Stimulated activated naive CD8-positive, alpha-beta T cell treated with anti-CD3 and anti-CD28 coated beads, Interleukin-15, Interleukin-2, amounts not matched to agents 100 U/mL and 50 U/mL, for 24 hours (primary cell): ENCODE data around the gene GRIA1.

Experiments
- ATAC-seq: fragments of 150-1000 bp; cut with Tn5 transposase; one replicate; pipeline ENCODE4 v1.10.0; 2021
- DNase-seq: peaks from one replicate; pipeline ENCODE4 v3.0.0; 2021

The GRIA1 gene

GRCh38 chr5:153780876-153781705, 290.6 kb downstream of the GRIA1 start:
- ATAC-seq, result no peak
- no peak for DNase-seq

- no peak for DNase-seq
- ATAC-seq, result no peak
These were observed 292.3 kb downstream of the GRIA1 start for GRCh38 chr5:153782589-153783361.

- ATAC-seq (no peak), DNase-seq (no peak)
These were observed 292.8 kb downstream of the GRIA1 start for GRCh38 chr5:153783362-153783658.

- DNase-seq (no peak), ATAC-seq (no peak)
These were observed 293.8 kb downstream of the GRIA1 start for GRCh38 chr5:153784277-153784676.

- DNase-seq (no peak), ATAC-seq (no peak)
These were observed 300.9 kb downstream of the GRIA1 start for GRCh38 chr5:153791339-153791738.

GRCh38 chr5:153792305-153792704, 301.8 kb downstream of the GRIA1 start:
- DNase-seq (no peak), ATAC-seq (no peak)

- ATAC-seq, result no peak
These were observed 303.2 kb downstream of the GRIA1 start for GRCh38 chr5:153793699-153794098.

GRCh38 chr5:153794327-153794726, 303.9 kb downstream of the GRIA1 start:
- ATAC-seq (no peak), DNase-seq (no peak)

More at GRCh38 chr5:153793699-153794098, 303.2 kb downstream of the GRIA1 start:
- no peak for DNase-seq

GRCh38 chr5:153796527-153796926, 306.1 kb downstream of the GRIA1 start:
- DNase-seq (no peak), ATAC-seq (no peak)

- DNase-seq, result no peak
- no peak for ATAC-seq
These were observed 307.0 kb downstream of the GRIA1 start for GRCh38 chr5:153797484-153797883.

GRCh38 chr5:153798830-153799229, 308.4 kb downstream of the GRIA1 start:
- no peak for ATAC-seq
- DNase-seq, result no peak

GRCh38 chr5:153799466-153799865, 309.0 kb downstream of the GRIA1 start:
- ATAC-seq, result no peak
- DNase-seq, result no peak

- DNase-seq (no peak), ATAC-seq (no peak)
These were observed 311.8 kb downstream of the GRIA1 start for GRCh38 chr5:153802050-153802821.

GRCh38 chr5:153807801-153808200, 317.3 kb downstream of the GRIA1 start:
- no peak for DNase-seq
- ATAC-seq, result no peak

GRCh38 chr5:153809166-153809565, 318.7 kb downstream of the GRIA1 start:
- ATAC-seq, result no peak
- no peak for DNase-seq

- DNase-seq, result no peak
- no peak for ATAC-seq
These were observed 323.4 kb downstream of the GRIA1 start for GRCh38 chr5:153813901-153814300.

GRCh38 chr5:153816870-153817269, 326.4 kb downstream of the GRIA1 start:
- DNase-seq (no peak), ATAC-seq (no peak)

- ATAC-seq (no peak), DNase-seq (no peak)
These were observed 328.2 kb downstream of the GRIA1 start for GRCh38 chr5:153818626-153819025.

GRCh38 chr5:153823036-153823435, 332.6 kb downstream of the GRIA1 start:
- ATAC-seq, result no peak
- DNase-seq, result no peak

- DNase-seq (no peak), ATAC-seq (no peak)
These were observed 334.4 kb downstream of the GRIA1 start for GRCh38 chr5:153824909-153825308.

- no peak for DNase-seq
- no peak for ATAC-seq
These were observed 336.9 kb downstream of the GRIA1 start for GRCh38 chr5:153827397-153827796.

- DNase-seq (no peak), ATAC-seq (no peak)
These were observed 339.1 kb downstream of the GRIA1 start for GRCh38 chr5:153829510-153830065.

- no peak for ATAC-seq
- no peak for DNase-seq
These were observed 341.5 kb downstream of the GRIA1 start for GRCh38 chr5:153831973-153832372.
